Endodermal cell (in vitro differentiated cells): ENCODE results near the gene NKX2-4. TPM values are rescaled to one million over a fixed set of nuclear protein-coding genes. Genes with fewer than 3 reads are reported as not detected.

Source experiments
- DNase-seq: peaks from one replicate; pipeline ENCODE4 v3.0.0-alpha.2; 2017
- H3K27ac ChIP-seq: 2 replicates; pipeline ENCODE4 v1.5.1; 2013; ENCODE audit warnings: mild to moderate bottlenecking, low read depth, low read length, moderate library complexity
- H3K27me3 ChIP-seq: 2 replicates; pipeline ENCODE4 v1.6.1; 2013; ENCODE audit warnings: mild to moderate bottlenecking, low read length, moderate library complexity; ENCODE audit not compliant: insufficient read depth, control insufficient read depth, poor library complexity, severe bottlenecking
- H3K36me3 ChIP-seq: 2 replicates; pipeline ENCODE4 v1.7.0; 2013; ENCODE audit warnings: mild to moderate bottlenecking, low read length, moderate library complexity; ENCODE audit not compliant: control insufficient read depth, insufficient read depth
- H3K4me1 ChIP-seq: one replicate; pipeline ENCODE4 v1.7.0; 2013; ENCODE audit warnings: low read length; ENCODE audit not compliant: control insufficient read depth, insufficient read depth
- H3K4me3 ChIP-seq: 2 replicates; pipeline ENCODE4 v1.5.1; 2013; ENCODE audit warnings: mild to moderate bottlenecking, low read length, moderate library complexity
- H3K9ac ChIP-seq: 2 replicates; pipeline ENCODE4 v1.6.1; 2013; ENCODE audit warnings: mild to moderate bottlenecking, low read length, moderate library complexity; ENCODE audit not compliant: poor library complexity, severe bottlenecking; ENCODE audit errors: extremely low read depth
- H3K9me3 ChIP-seq: 2 replicates; pipeline ENCODE4 v1.6.1; 2013; ENCODE audit warnings: mild to moderate bottlenecking, low read length, moderate library complexity; ENCODE audit not compliant: control insufficient read depth
- H3K27ac Mint-ChIP-seq: 2 replicates; pipeline ENCODE4 v1.8.0; 2020; ENCODE audit warnings: mixed read lengths
- H3K27me3 Mint-ChIP-seq: 2 replicates; pipeline ENCODE4 v1.8.0; 2021; ENCODE audit warnings: mild to moderate bottlenecking, mixed read lengths; ENCODE audit not compliant: insufficient read depth
- H3K36me3 Mint-ChIP-seq: 2 replicates; pipeline ENCODE4 v1.8.0; 2020; ENCODE audit warnings: low read depth, mixed read lengths
- H3K4me1 Mint-ChIP-seq: 2 replicates; pipeline ENCODE4 v1.8.0; 2020; ENCODE audit warnings: mixed read lengths
- H3K4me3 Mint-ChIP-seq: 2 replicates; pipeline ENCODE4 v1.8.0; 2020; ENCODE audit warnings: mild to moderate bottlenecking, moderate library complexity, mixed read lengths
- H3K9me3 Mint-ChIP-seq: 2 replicates; pipeline ENCODE4 v1.8.0; 2020; ENCODE audit warnings: mild to moderate bottlenecking, mixed read lengths
- CTCF ChIP-seq: fragments of 200-600 bp; sonication (generic); conservative IDR thresholded peaks from 2 replicates; pipeline ENCODE4 v1.5.0; 2021; ENCODE audit warnings: antibody characterized with exemption, mild to moderate bottlenecking
- WGBS, 2 experiments: methylation state at CpG; one replicate each; pipeline versions ENCODE4 v1.1.5 to v1.1.7; 2013; ENCODE audit warnings: missing lambda C conversion rate in 2 of 2, mixed read lengths in 1 of 2; ENCODE audit not compliant: insufficient coverage in 1 of 2, insufficient read length in 1 of 2; 5-methylcytosine and 5-hydroxymethylcytosine counted together
- total RNA-seq, 2 donors: library from RNA; stranded (reverse); fragmentation: NEBNext Ultra II Directional in 1 of 2; extraction: Animal tissue kit (Norgen Biotek cat#: 25700) in 1 of 2; gene quantifications; 2 replicates in 1 of 2; 3 replicates in 1 of 2; pipeline ENCODE4 v1.2.1, GENCODE V29; 2021

NKX2-4 gene
- total RNA-seq, 2 donors from 2014 or later = not detected

GRCh38 chr20:21384308-21384892 is 12.9 kb downstream of the NKX2-4 start:
- DNase-seq = no peak
- peaks cover 38% of the 10 kb centered on the region for H3K36me3 Mint-ChIP-seq
- no peak overlapping the region for H3K9ac ChIP-seq
- peaks cover 4% of the 10 kb centered on the region for H3K27me3 ChIP-seq
- no peaks in the 10 kb centered on the region for H3K27me3 Mint-ChIP-seq
- H3K9me3 Mint-ChIP-seq = no peaks in the 10 kb centered on the region
- no peak overlapping the region for H3K4me3 ChIP-seq
- H3K4me3 Mint-ChIP-seq = no peak overlapping the region
- no peak overlapping the region for H3K27ac Mint-ChIP-seq
- peaks cover 86% of the 10 kb centered on the region for H3K36me3 ChIP-seq
- WGBS, 2 experiments = 89 to 94% methylated on average over 3 to 5 of the region's 5 CpGs
- no peak for TF ChIP-seq CTCF
- no peaks in the 10 kb centered on the region for H3K4me1 Mint-ChIP-seq
- no peaks in the 10 kb centered on the region for H3K4me1 ChIP-seq
- H3K27ac ChIP-seq = no peak overlapping the region
- H3K9me3 ChIP-seq = no peaks in the 10 kb centered on the region

- 100% methylated on average over 1 of the region's 1 CpG; no CpG with 5 or more reads in 1 of the 2 experiments for WGBS, 2 experiments
- H3K27ac ChIP-seq = no peak overlapping the region
- H3K27me3 Mint-ChIP-seq = no peaks in the 10 kb centered on the region
- TF ChIP-seq CTCF = no peak
- H3K27ac Mint-ChIP-seq = no peak overlapping the region
- H3K9me3 Mint-ChIP-seq = no peaks in the 10 kb centered on the region
- H3K4me1 Mint-ChIP-seq = peaks cover 3% of the 10 kb centered on the region
- DNase-seq = no peak
- H3K36me3 ChIP-seq = peaks cover 68% of the 10 kb centered on the region
- H3K4me1 ChIP-seq = no peaks in the 10 kb centered on the region
- H3K27me3 ChIP-seq = no peaks in the 10 kb centered on the region
- no peak overlapping the region for H3K4me3 Mint-ChIP-seq
- H3K36me3 Mint-ChIP-seq = peaks cover 33% of the 10 kb centered on the region
- no peaks in the 10 kb centered on the region for H3K9me3 ChIP-seq
- no peak overlapping the region for H3K9ac ChIP-seq
- H3K4me3 ChIP-seq = no peak overlapping the region
Measured at GRCh38 chr20:21381619-21382018, 15.7 kb downstream of the NKX2-4 start.

DNA sequence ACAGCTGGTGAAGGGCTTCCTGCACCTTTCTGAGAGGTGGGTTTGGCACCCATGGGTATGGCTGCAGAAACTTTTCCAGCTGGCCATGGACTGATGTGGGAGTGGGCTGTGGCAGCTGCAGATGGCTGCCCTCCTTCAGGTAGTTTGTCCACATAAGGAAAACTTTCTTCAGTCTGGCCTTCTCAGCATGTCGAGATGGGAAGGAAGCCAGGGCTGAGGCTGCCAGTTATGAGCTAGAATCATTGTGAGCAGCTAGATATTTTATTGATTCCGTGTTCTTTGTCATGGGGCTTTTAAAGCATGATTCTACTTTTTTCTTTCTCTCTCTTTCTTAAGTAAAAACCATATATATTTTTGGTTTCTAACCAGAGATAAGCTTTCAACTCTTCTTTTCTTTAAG is 16.6 kb downstream of the NKX2-4 start:
- H3K9ac ChIP-seq = no peak overlapping the region
- H3K27me3 ChIP-seq = no peaks in the 10 kb centered on the region
- no peaks in the 10 kb centered on the region for H3K9me3 ChIP-seq
- DNase-seq = no peak
- Mint-ChIP-seq H3K4me1 (peaks cover 3% of the 10 kb centered on the region), H3K36me3 (peaks cover 31% of the 10 kb centered on the region), H3K27me3 (no peaks in the 10 kb centered on the region), H3K9me3 (no peaks in the 10 kb centered on the region), H3K4me3 (no peak overlapping the region), H3K27ac (no peak overlapping the region)
- no peak overlapping the region for H3K4me3 ChIP-seq
- H3K27ac ChIP-seq = no peak overlapping the region
- H3K4me1 ChIP-seq = no peaks in the 10 kb centered on the region
- WGBS, 2 experiments = 88 to 100% methylated on average over 1 to 2 of the region's 2 CpGs
- H3K36me3 ChIP-seq = peaks cover 67% of the 10 kb centered on the region
- TF ChIP-seq CTCF = no peak
